ENCODE data around the gene EIF5AL1.
"Not testable (repeated sequence)": the region's sequence is repeated elsewhere in the genome, so short reads cannot be mapped to it uniquely, and the experiment has no call there.

Gene EIF5AL1

DNA sequence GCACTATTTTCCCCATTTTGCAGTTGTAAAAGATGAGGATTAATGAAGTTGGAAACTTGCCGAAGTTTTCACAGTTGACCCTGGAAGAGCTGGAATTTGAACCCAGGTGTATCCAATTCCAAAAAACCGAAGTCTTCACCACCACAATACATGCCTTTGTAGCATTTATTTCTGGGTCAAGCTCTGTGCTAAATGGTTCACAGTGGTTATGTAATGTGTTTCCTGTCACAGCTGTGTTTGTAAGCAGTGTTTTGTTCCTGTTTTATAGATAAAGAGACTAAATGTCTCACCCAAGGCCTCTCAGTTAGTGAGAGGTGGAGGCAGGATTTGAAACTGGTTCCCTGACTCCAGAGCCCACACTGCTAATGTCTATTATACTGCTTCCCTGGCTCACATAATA, 30.3 kb downstream of the EIF5AL1 start:
- no peaks in the 10 kb centered on the region for H3K27me3 ChIP-seq (ENCODE audit: insufficient read depth, low read length)
- no peak overlapping the region for H3K4ac ChIP-seq (ENCODE audit: low read depth, low read length)
- H3K14ac ChIP-seq (ENCODE audit: low read length) = no peak overlapping the region
- no peak overlapping the region for H3K9ac ChIP-seq (ENCODE audit: low read length)
- H4K91ac ChIP-seq (ENCODE audit: low read depth, low read length) = no peak overlapping the region
- H2BK12ac ChIP-seq (ENCODE audit: low read length) = no peak overlapping the region
- H3K79me1 ChIP-seq (ENCODE audit: low read length) = no peaks in the 10 kb centered on the region
- H3K4me1 ChIP-seq (ENCODE audit: control insufficient read depth in 1 of 2, insufficient read depth in 2 of 2, low read length in 2 of 2) = no peaks in the 10 kb centered on the region
- H3K27ac ChIP-seq (ENCODE audit: low read depth, low read length) = no peak overlapping the region
- H3K36me3 ChIP-seq (ENCODE audit: control insufficient read depth in 1 of 2, insufficient read depth in 2 of 2, low read length in 2 of 2) = no peaks in the 10 kb centered on the region
- no peak overlapping the region for H3K23ac ChIP-seq (ENCODE audit: low read length)
- H3K4me2 ChIP-seq (ENCODE audit: low read length) = no peak overlapping the region
- H2BK120ac ChIP-seq (ENCODE audit: insufficient read depth, low read length, poor library complexity) = no peak overlapping the region
- H3K18ac ChIP-seq (ENCODE audit: low read length) = no peak overlapping the region
- no peak overlapping the region for H3K4me3 ChIP-seq (ENCODE audit: low read depth, low read length)
- H4K8ac ChIP-seq (ENCODE audit: low read depth, low read length) = no peak overlapping the region
- WGBS (ENCODE audit: extremely low coverage, insufficient coverage, insufficient read length) = no CpG with 5 or more reads among the region's 2 CpGs
- no peak overlapping the region for H4K12ac ChIP-seq (ENCODE audit: low read depth, low read length)
- H3K79me2 ChIP-seq (ENCODE audit: control insufficient read depth, insufficient read depth, low read length, poor library complexity) = no peaks in the 10 kb centered on the region
- H2AFZ ChIP-seq (ENCODE audit: insufficient read depth, low read length, poor library complexity) = no peak overlapping the region
- no peak overlapping the region for H2BK5ac ChIP-seq (ENCODE audit: low read depth, low read length, poor library complexity)
- no peak overlapping the region for H2AK5ac ChIP-seq (ENCODE audit: low read length)
- H3K9me3 ChIP-seq (ENCODE audit: insufficient read depth, low read depth, low read length) = no peaks in the 10 kb centered on the region
- no peak for DNase-seq

DNA sequence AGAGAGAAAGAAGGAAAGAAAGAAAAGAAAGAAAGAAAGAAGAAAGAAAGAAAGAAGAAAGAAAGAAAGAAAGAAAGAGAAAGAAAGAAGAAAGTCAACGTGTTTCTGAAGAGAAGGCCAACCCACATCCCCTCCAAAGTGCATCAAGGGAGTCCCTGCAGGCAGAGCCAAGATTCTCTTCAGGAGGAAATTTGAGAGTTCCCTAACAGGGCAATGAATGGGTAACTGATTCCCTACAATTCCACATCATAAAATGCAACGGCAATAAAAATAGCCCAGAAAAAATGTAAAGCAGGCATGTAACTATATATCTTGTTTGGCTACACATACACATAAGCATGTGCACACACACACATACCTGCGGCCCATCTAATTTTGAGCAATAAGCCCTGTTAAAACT, 32.1 kb downstream of the EIF5AL1 start:
- not testable (repeated sequence) for H2BK120ac ChIP-seq (ENCODE audit: insufficient read depth, low read length, poor library complexity); H3K4me1 ChIP-seq (ENCODE audit: control insufficient read depth in 1 of 2, insufficient read depth in 2 of 2, low read length in 2 of 2); H3K23ac ChIP-seq (ENCODE audit: low read length); H3K79me1 ChIP-seq (ENCODE audit: low read length); H2AK5ac ChIP-seq (ENCODE audit: low read length); H3K9me3 ChIP-seq (ENCODE audit: insufficient read depth, low read depth, low read length); H3K79me2 ChIP-seq (ENCODE audit: control insufficient read depth, insufficient read depth, low read length, poor library complexity); H3K27ac ChIP-seq (ENCODE audit: low read depth, low read length); H2BK5ac ChIP-seq (ENCODE audit: low read depth, low read length, poor library complexity); H2AFZ ChIP-seq (ENCODE audit: insufficient read depth, low read length, poor library complexity); H3K14ac ChIP-seq (ENCODE audit: low read length); H3K4me2 ChIP-seq (ENCODE audit: low read length); H3K36me3 ChIP-seq (ENCODE audit: control insufficient read depth in 1 of 2, insufficient read depth in 2 of 2, low read length in 2 of 2); H4K91ac ChIP-seq (ENCODE audit: low read depth, low read length); H4K12ac ChIP-seq (ENCODE audit: low read depth, low read length); H2BK12ac ChIP-seq (ENCODE audit: low read length); H3K27me3 ChIP-seq (ENCODE audit: insufficient read depth, low read length); H3K18ac ChIP-seq (ENCODE audit: low read length); H3K4me3 ChIP-seq (ENCODE audit: low read depth, low read length); H3K9ac ChIP-seq (ENCODE audit: low read length); H4K8ac ChIP-seq (ENCODE audit: low read depth, low read length); H3K4ac ChIP-seq (ENCODE audit: low read depth, low read length)
- WGBS (ENCODE audit: extremely low coverage, insufficient coverage, insufficient read length) = no CpG with 5 or more reads among the region's 3 CpGs
- DNase-seq = peak in 1 of 2 donors; percentile 16

DNA sequence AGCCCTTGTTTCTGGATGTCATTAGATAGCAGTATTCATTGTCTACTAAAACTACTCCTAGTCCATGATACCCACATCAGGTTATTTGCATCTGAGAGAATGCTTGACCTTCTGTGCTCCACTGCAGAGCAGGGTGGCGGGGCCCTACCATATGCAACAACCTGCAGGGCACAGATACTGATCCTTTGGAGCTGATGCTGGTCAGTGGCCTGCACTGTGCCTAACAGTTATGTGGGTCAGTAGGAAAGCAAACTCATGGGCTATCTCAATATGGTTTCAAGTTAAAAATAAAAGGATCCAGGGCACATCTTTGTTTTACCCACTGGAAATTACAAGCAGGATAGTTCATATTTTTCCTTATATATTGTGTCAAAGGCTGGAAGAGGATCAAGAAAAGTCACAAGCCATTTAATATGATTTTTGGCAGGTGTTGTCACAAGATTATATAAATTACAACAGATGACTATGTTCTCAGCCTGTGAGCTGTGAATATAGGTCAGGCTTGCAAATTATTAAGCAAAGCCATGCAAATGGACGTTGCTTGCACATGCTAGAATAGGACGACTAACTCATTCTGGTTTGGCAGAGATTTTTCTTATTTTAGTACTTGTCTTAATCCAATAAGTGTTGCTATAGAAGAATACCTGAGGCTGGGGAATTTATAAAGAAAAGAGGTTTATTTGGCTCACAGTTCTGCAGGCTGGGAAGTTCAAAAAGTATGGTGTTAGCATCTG, 32.8 kb downstream of the EIF5AL1 start:
- no CpG with 5 or more reads among the region's 3 CpGs for WGBS (ENCODE audit: extremely low coverage, insufficient coverage, insufficient read length)
- H3K9ac ChIP-seq (ENCODE audit: low read length); H3K27me3 ChIP-seq (ENCODE audit: insufficient read depth, low read length); H2AK5ac ChIP-seq (ENCODE audit: low read length); H3K23ac ChIP-seq (ENCODE audit: low read length); H3K14ac ChIP-seq (ENCODE audit: low read length); H3K4me2 ChIP-seq (ENCODE audit: low read length); H3K36me3 ChIP-seq (ENCODE audit: control insufficient read depth in 1 of 2, insufficient read depth in 2 of 2, low read length in 2 of 2); H3K79me1 ChIP-seq (ENCODE audit: low read length); H3K4me1 ChIP-seq (ENCODE audit: control insufficient read depth in 1 of 2, insufficient read depth in 2 of 2, low read length in 2 of 2); H2BK12ac ChIP-seq (ENCODE audit: low read length); H3K9me3 ChIP-seq (ENCODE audit: insufficient read depth, low read depth, low read length); H4K91ac ChIP-seq (ENCODE audit: low read depth, low read length); H2BK120ac ChIP-seq (ENCODE audit: insufficient read depth, low read length, poor library complexity); H4K12ac ChIP-seq (ENCODE audit: low read depth, low read length); H4K8ac ChIP-seq (ENCODE audit: low read depth, low read length); H2AFZ ChIP-seq (ENCODE audit: insufficient read depth, low read length, poor library complexity); H3K4ac ChIP-seq (ENCODE audit: low read depth, low read length); H3K4me3 ChIP-seq (ENCODE audit: low read depth, low read length); H3K27ac ChIP-seq (ENCODE audit: low read depth, low read length); H2BK5ac ChIP-seq (ENCODE audit: low read depth, low read length, poor library complexity); H3K79me2 ChIP-seq (ENCODE audit: control insufficient read depth, insufficient read depth, low read length, poor library complexity); H3K18ac ChIP-seq (ENCODE audit: low read length): not testable (repeated sequence)
- peak; percentile 47 to 49 for DNase-seq

DNA sequence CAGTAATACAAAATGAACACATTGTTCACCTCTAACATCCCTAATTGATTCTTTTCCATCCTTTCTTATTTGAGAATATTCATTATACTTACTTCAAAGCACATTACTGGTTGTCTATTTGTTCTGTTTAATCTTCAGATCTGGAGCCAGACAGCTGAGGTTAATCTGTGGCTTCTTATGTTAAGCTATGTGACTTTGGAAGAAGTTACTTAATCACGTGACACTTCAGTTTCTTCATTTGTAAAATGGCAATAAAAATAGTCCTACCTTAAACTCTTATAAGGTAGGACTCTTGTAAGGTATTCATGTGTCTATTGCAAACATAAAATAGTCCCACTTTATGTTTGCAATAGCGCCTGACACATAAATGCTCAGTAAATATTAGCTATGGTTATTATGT, 34.8 kb downstream of the EIF5AL1 start:
- H3K79me1 ChIP-seq (ENCODE audit: low read length); H3K27me3 ChIP-seq (ENCODE audit: insufficient read depth, low read length); H3K9ac ChIP-seq (ENCODE audit: low read length); H3K4me3 ChIP-seq (ENCODE audit: low read depth, low read length); H2AFZ ChIP-seq (ENCODE audit: insufficient read depth, low read length, poor library complexity); H2BK12ac ChIP-seq (ENCODE audit: low read length); H3K9me3 ChIP-seq (ENCODE audit: insufficient read depth, low read depth, low read length); H2BK5ac ChIP-seq (ENCODE audit: low read depth, low read length, poor library complexity); H2AK5ac ChIP-seq (ENCODE audit: low read length); DNase-seq; H3K79me2 ChIP-seq (ENCODE audit: control insufficient read depth, insufficient read depth, low read length, poor library complexity); H3K36me3 ChIP-seq (ENCODE audit: control insufficient read depth in 1 of 2, insufficient read depth in 2 of 2, low read length in 2 of 2); H4K91ac ChIP-seq (ENCODE audit: low read depth, low read length); H2BK120ac ChIP-seq (ENCODE audit: insufficient read depth, low read length, poor library complexity); H4K8ac ChIP-seq (ENCODE audit: low read depth, low read length); H3K4me2 ChIP-seq (ENCODE audit: low read length); H3K23ac ChIP-seq (ENCODE audit: low read length); H4K12ac ChIP-seq (ENCODE audit: low read depth, low read length); H3K18ac ChIP-seq (ENCODE audit: low read length); H3K14ac ChIP-seq (ENCODE audit: low read length); H3K4me1 ChIP-seq (ENCODE audit: control insufficient read depth in 1 of 2, insufficient read depth in 2 of 2, low read length in 2 of 2); H3K4ac ChIP-seq (ENCODE audit: low read depth, low read length); H3K27ac ChIP-seq (ENCODE audit: low read depth, low read length): not testable (repeated sequence)
- WGBS (ENCODE audit: extremely low coverage, insufficient coverage, insufficient read length) = no CpG with 5 or more reads among the region's 2 CpGs
